ENCODE results near the gene PAPPA.

DNA sequence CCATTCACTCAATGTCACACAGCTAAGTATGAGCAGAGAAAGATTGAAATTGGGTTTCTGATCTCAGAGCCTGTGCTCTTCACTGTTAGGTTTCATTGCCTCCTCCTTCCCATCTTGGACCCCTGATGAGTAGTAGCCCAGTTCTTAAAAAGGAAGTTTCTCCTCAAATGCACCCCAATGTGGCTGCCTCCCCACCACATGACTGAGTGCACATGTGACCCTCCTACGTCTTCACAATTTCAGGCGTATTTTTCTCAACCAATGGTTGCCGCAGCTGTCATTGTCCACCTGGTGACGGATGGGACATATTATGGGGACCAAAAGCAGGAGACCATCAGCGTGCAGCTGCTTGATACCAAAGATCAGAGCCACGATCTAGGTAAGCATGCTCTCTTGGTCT is 178.5 kb downstream of the PAPPA start:
- TF ChIP-seq, protein P1, sequence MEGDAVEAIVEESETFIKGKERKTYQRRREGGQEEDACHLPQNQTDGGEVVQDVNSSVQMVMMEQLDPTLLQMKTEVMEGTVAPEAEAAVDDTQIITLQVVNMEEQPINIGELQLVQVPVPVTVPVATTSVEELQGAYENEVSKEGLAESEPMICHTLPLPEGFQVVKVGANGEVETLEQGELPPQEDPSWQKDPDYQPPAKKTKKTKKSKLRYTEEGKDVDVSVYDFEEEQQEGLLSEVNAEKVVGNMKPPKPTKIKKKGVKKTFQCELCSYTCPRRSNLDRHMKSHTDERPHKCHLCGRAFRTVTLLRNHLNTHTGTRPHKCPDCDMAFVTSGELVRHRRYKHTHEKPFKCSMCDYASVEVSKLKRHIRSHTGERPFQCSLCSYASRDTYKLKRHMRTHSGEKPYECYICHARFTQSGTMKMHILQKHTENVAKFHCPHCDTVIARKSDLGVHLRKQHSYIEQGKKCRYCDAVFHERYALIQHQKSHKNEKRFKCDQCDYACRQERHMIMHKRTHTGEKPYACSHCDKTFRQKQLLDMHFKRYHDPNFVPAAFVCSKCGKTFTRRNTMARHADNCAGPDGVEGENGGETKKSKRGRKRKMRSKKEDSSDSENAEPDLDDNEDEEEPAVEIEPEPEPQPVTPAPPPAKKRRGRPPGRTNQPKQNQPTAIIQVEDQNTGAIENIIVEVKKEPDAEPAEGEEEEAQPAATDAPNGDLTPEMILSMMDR (conservative IDR thresholded peaks at IDR 0.05), result no peak
- TF ChIP-seq EZH2 (IDR thresholded peaks at IDR 0.05; ENCODE audit: low read depth), result no peak

Measured in PC-9 (cell line).